HepG2 (cell line): ENCODE measurements around the gene ZC3H18. TPM values are rescaled to one million over a fixed set of nuclear protein-coding genes. Genes with fewer than 3 reads are reported as not detected.

Source experiments
- BORCS8-MEF2B ChIP-seq: sonication (generic); formaldehyde crosslinking; IDR thresholded peaks from 2 replicates; pipeline ENCODE4 v1.8.0; 2022; ENCODE audit warnings: mild to moderate bottlenecking, missing genetic modification reagents
- DR1 ChIP-seq: sonication (generic); formaldehyde crosslinking; IDR thresholded peaks from 2 replicates; pipeline ENCODE4 v1.8.0; 2021; ENCODE audit warnings: mild to moderate bottlenecking, missing genetic modification reagents, inconsistent platforms
- ELF3 ChIP-seq: IDR thresholded peaks from 2 replicates; pipeline ENCODE4 v1.6.1; 2016; ENCODE audit warnings: missing genetic modification reagents, missing compliant biosample characterization
- ETV6 ChIP-seq: sonication (generic); formaldehyde crosslinking; conservative IDR thresholded peaks from 2 replicates; pipeline ENCODE4 v1.4.0; 2020; ENCODE audit warnings: missing genetic modification reagents
- FOXP1 ChIP-seq, 2 experiments: fragments of 450-650 bp in 1 of 2; IDR thresholded peaks; 2 replicates each; pipeline ENCODE4 v1.6.1; 2017 to 2018; ENCODE audit warnings: antibody characterized with exemption in 1 of 2
- GPN1 ChIP-seq: sonication (generic); formaldehyde crosslinking; IDR thresholded peaks from 2 replicates; pipeline ENCODE4 v1.5.1; 2020; ENCODE audit warnings: missing genetic modification reagents, borderline replicate concordance
- HNRNPH1 ChIP-seq: fragments of 200-400 bp; formaldehyde crosslinking; optimal IDR thresholded peaks from 2 replicates; pipeline ENCODE3; 2017; ENCODE audit warnings: mild to moderate bottlenecking, low read depth, low read length
- IKZF5 ChIP-seq: IDR thresholded peaks from 2 replicates; pipeline ENCODE4 v1.6.1; 2018; ENCODE audit warnings: missing genetic modification reagents, mild to moderate bottlenecking, missing compliant biosample characterization
- JUN ChIP-seq: sonication (generic); formaldehyde crosslinking; IDR thresholded peaks from 2 replicates; pipeline ENCODE4 v1.4.0; 2020; ENCODE audit warnings: mild to moderate bottlenecking, missing genetic modification reagents
- KDM5A ChIP-seq: fragments of 200-600 bp; sonication (generic); IDR thresholded peaks from 2 replicates; pipeline ENCODE4 v1.7.0; 2018; ENCODE audit warnings: antibody characterized with exemption, mild to moderate bottlenecking, low read length, borderline replicate concordance
- MAFF ChIP-seq: IDR thresholded peaks from 2 replicates; pipeline ENCODE4 v1.6.1; 2011; ENCODE audit warnings: low read depth, low read length, improper control_type of control experiment
- MED1 ChIP-seq: sonication (generic); formaldehyde crosslinking; IDR thresholded peaks from 2 replicates; pipeline ENCODE4 v1.4.0; 2020; ENCODE audit warnings: missing genetic modification reagents
- MTF2 ChIP-seq: sonication (generic); formaldehyde crosslinking; IDR thresholded peaks from 2 replicates; pipeline ENCODE4 v1.5.0; 2020; ENCODE audit warnings: missing genetic modification reagents, borderline replicate concordance
- MXD1 ChIP-seq: sonication (generic); formaldehyde crosslinking; IDR thresholded peaks from 2 replicates; pipeline ENCODE4 v1.4.0; 2020; ENCODE audit warnings: mild to moderate bottlenecking, missing genetic modification reagents
- NFYC ChIP-seq: IDR thresholded peaks from 2 replicates; pipeline ENCODE4 v1.6.1; 2016; ENCODE audit warnings: missing genetic modification reagents, missing compliant biosample characterization
- NR3C1 ChIP-seq: sonication (generic); formaldehyde crosslinking; IDR thresholded peaks from 2 replicates; pipeline ENCODE4 v1.4.0; 2020; ENCODE audit warnings: missing genetic modification reagents
- SRSF9 ChIP-seq: fragments of 200-400 bp; formaldehyde crosslinking; IDR thresholded peaks from 2 replicates; pipeline ENCODE4 v1.6.1; 2018; ENCODE audit warnings: borderline replicate concordance, mild to moderate bottlenecking, low read depth, low read length; ENCODE audit not compliant: insufficient read depth, poor library complexity, severe bottlenecking
- SRY ChIP-seq: sonication (generic); formaldehyde crosslinking; IDR thresholded peaks from 2 replicates; pipeline ENCODE4 v1.8.0; 2022; ENCODE audit warnings: mild to moderate bottlenecking, missing genetic modification reagents
- TEAD2 ChIP-seq: sonication (generic); formaldehyde crosslinking; IDR thresholded peaks from 2 replicates; pipeline ENCODE4 v1.9.0; 2021; ENCODE audit warnings: missing genetic modification reagents
- XBP1 ChIP-seq: sonication (generic); formaldehyde crosslinking; IDR thresholded peaks from 2 replicates; pipeline ENCODE4 v1.5.0; 2020; ENCODE audit warnings: missing genetic modification reagents
- ZNF20 ChIP-seq: sonication (generic); formaldehyde crosslinking; IDR thresholded peaks from 2 replicates; pipeline ENCODE4 v1.4.0; 2020; ENCODE audit warnings: mild to moderate bottlenecking, moderate library complexity, missing genetic modification reagents
- ZNF205 ChIP-seq: IDR thresholded peaks from 2 replicates; pipeline ENCODE4 v1.6.1; 2018; ENCODE audit warnings: missing biosample characterization, missing genetic modification reagents
- ZNF597 ChIP-seq: sonication (generic); formaldehyde crosslinking; IDR thresholded peaks from 2 replicates; pipeline ENCODE4 v1.5.0; 2020; ENCODE audit warnings: missing genetic modification reagents
- ZNF709 ChIP-seq: sonication (generic); formaldehyde crosslinking; IDR thresholded peaks from 2 replicates; pipeline ENCODE4 v1.5.0; 2020; ENCODE audit warnings: mild to moderate bottlenecking, missing genetic modification reagents
- ZNF772 ChIP-seq: sonication (generic); formaldehyde crosslinking; IDR thresholded peaks from 2 replicates; pipeline ENCODE4 v1.5.0; 2020; ENCODE audit warnings: mild to moderate bottlenecking, missing genetic modification reagents
- polyA plus RNA-seq, 8 experiments: library from polyadenylated mRNA; depleted of rRNA in 3 of 8; stranded (reverse) in 7 of 8; unstranded in 1 of 8; fragments of >200 nt; fragmentation: Illumina TruSeq in 4 of 8; extraction: Trizol in 4 of 8; gene quantifications; 2 replicates each; pipeline versions ENCODE4 v1.2.1 to v1.2.3, GENCODE V29; 2011 to 2016; ENCODE audit warnings: low read depth in 4 of 8, missing spikeins in 1 of 8, mixed read lengths in 1 of 8; ENCODE audit not compliant: insufficient read depth in 1 of 8
- total RNA-seq, 5 experiments: library from RNA; depleted of rRNA; stranded (reverse); fragments of >200 nt; fragmentation: Illumina TruSeq; extraction: Trizol; gene quantifications; 2 replicates each; pipeline ENCODE4 v1.2.3, GENCODE V29; 2016; ENCODE audit warnings: low read depth in 1 of 5
- TF ChIP-seq, protein P1 (sequence below): sonication (generic); formaldehyde crosslinking; IDR thresholded peaks from 2 replicates; pipeline ENCODE4 v1.4.0; 2020; ENCODE audit warnings: mild to moderate bottlenecking, missing genetic modification reagents, borderline replicate concordance
- TF ChIP-seq, protein P2 (sequence below): IDR thresholded peaks from 2 replicates; pipeline ENCODE4 v1.6.1; 2016; ENCODE audit warnings: missing compliant biosample characterization, missing genetic modification reagents, borderline replicate concordance

Gene ZC3H18
- total and polyA plus RNA-seq, 2 of the 13 experiments (the other 11 are each of a cell fraction or from before 2014, with no cell fraction given), result 11.2 to 27.4 TPM

DNA sequence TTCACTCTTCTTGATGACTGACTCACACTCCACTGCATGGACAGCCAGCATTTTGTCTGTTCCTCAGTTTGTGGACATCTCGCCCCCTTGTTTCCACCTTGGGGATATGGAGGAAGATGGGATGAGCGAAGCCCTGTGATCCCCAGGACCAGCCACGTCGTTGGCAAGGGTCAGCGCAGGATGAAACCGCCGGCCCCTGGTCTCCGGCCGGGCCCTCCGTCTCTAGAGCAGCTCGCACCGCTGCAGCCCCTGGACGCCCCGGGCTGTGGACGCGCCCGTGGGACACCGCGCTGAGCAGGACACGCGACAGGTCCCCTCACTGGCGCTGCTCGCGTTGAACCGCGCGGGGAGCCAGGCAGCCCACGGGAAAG, 604 bp upstream of the ZC3H18 start (continued):
- TF ChIP-seq MXD1 (CRISPR knock-in tag) (no peak), SRSF9 (no peak), KDM5A (no peak), NFYC (CRISPR knock-in tag) (0 out of 2 replicates have a peak, but pooled peaks have one; percentile 10), ZNF205 (CRISPR knock-in tag) (no peak; the same call in 1 of the 2 replicates), ZNF709 (CRISPR knock-in tag) (no peak; the same call in 1 of the 2 replicates), FOXP1 (IDR thresholded peaks at IDR 0.05) (no peak), FOXP1 (CRISPR knock-in tag; IDR thresholded peaks at IDR 0.05) (no peak), MAFF (no peak), ETV6 (CRISPR knock-in tag) (no peak), ZNF772 (CRISPR knock-in tag) (peak; percentile 51; the same call in 1 of the 2 replicates), ZNF597 (CRISPR knock-in tag) (no peak), DR1 (CRISPR knock-in tag) (no peak), TEAD2 (CRISPR knock-in tag) (no peak), BORCS8-MEF2B (CRISPR knock-in tag) (no peak), XBP1 (CRISPR knock-in tag) (no peak), MED1 (CRISPR knock-in tag) (no peak), ZNF20 (CRISPR knock-in tag) (no peak), IKZF5 (CRISPR knock-in tag) (no peak), ELF3 (CRISPR knock-in tag) (no peak), MTF2 (no peak), NR3C1 (CRISPR knock-in tag) (no peak), SRY (CRISPR knock-in tag) (no peak), GPN1 (peak; percentile 87; the same call in 1 of the 2 replicates), JUN (no peak), HNRNPH1 (no peak)
- TF ChIP-seq, protein P1, sequence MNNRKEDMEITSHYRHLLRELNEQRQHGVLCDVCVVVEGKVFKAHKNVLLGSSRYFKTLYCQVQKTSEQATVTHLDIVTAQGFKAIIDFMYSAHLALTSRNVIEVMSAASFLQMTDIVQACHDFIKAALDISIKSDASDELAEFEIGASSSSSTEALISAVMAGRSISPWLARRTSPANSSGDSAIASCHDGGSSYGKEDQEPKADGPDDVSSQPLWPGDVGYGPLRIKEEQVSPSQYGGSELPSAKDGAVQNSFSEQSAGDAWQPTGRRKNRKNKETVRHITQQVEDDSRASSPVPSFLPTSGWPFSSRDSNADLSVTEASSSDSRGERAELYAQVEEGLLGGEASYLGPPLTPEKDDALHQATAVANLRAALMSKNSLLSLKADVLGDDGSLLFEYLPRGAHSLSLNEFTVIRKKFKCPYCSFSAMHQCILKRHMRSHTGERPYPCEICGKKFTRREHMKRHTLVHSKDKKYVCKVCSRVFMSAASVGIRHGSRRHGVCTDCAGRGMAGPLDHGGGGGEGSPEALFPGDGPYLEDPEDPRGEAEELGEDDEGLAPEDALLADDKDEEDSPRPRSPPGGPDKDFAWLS, result no peak
- TF ChIP-seq, protein P2, sequence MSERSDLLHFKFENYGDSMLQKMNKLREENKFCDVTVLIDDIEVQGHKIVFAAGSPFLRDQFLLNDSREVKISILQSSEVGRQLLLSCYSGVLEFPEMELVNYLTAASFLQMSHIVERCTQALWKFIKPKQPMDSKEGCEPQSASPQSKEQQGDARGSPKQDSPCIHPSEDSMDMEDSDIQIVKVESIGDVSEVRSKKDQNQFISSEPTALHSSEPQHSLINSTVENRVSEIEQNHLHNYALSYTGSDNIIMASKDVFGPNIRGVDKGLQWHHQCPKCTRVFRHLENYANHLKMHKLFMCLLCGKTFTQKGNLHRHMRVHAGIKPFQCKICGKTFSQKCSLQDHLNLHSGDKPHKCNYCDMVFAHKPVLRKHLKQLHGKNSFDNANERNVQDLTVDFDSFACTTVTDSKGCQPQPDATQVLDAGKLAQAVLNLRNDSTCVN (CRISPR knock-in tag), result no peak; the same call in 1 of the 2 replicates
